Caco-2 (cell line): ENCODE results near the gene PER2. TPM values are rescaled to one million over a fixed set of nuclear protein-coding genes. Genes with fewer than 3 reads are reported as not detected.

Source experiments
- BruUV-seq: library from RNA; stranded (reverse); fragments of 400-500 nt; replicated peaks from 2 replicates; lab custom pipeline; 2021; lab: Mats Ljungman, UMichigan
- CTCF ChIA-PET: fragments of 300-600 bp; sonication (Branson Sonifier 250); formaldehyde crosslinking; loops from one replicate; lab custom pipeline; 2022; ENCODE audit warnings: antibody characterized with exemption; lab: Charles Lee
- POLR2A ChIA-PET: fragments of 300-600 bp; sonication (Branson Sonifier 250); formaldehyde crosslinking; loops from one replicate; lab custom pipeline; 2022; ENCODE audit warnings: antibody characterized with exemption; lab: Charles Lee
- DNase-seq, 2 experiments: peaks; one replicate each; pipeline versions ENCODE4 v3.0.0 to v3.0.0-alpha.2; 2020 to 2022
- H3K27me3 ChIP-seq: replicated peaks from 2 replicates; pipeline ENCODE4 v1.6.0; 2011; ENCODE audit warnings: low read length; ENCODE audit not compliant: control insufficient read depth, insufficient read depth
- H3K36me3 ChIP-seq: 2 replicates; pipeline ENCODE4 v1.5.1; 2011; ENCODE audit warnings: low read length; ENCODE audit not compliant: control insufficient read depth, insufficient read depth
- H3K4me1 ChIP-seq: fragments of 250-450 bp; sonication (Bioruptor Pico); 2 replicates; pipeline ENCODE4 v1.5.1; 2020; ENCODE audit warnings: mild to moderate bottlenecking
- H3K4me3 ChIP-seq: 2 replicates; pipeline ENCODE4 v1.5.1; 2011; ENCODE audit warnings: low read depth, mild to moderate bottlenecking, control low read depth, low read length
- H3K9me3 ChIP-seq: fragments of 250-450 bp; sonication (Bioruptor Pico); 2 replicates; pipeline ENCODE4 v1.5.1; 2020; ENCODE audit warnings: mild to moderate bottlenecking, moderate library complexity
- H3K27ac Mint-ChIP-seq: one replicate; pipeline ENCODE4 v1.8.0; 2022; ENCODE audit warnings: mixed read lengths; ENCODE audit not compliant: unreplicated experiment
- H3K27me3 Mint-ChIP-seq: one replicate; pipeline ENCODE4 v1.8.0; 2022; ENCODE audit warnings: mixed read lengths; ENCODE audit not compliant: insufficient read depth, unreplicated experiment
- H3K36me3 Mint-ChIP-seq: one replicate; pipeline ENCODE4 v1.8.0; 2022; ENCODE audit warnings: mild to moderate bottlenecking, mixed read lengths; ENCODE audit not compliant: insufficient read depth, unreplicated experiment
- H3K4me1 Mint-ChIP-seq: one replicate; pipeline ENCODE4 v1.8.0; 2022; ENCODE audit warnings: low read depth, mixed read lengths; ENCODE audit not compliant: unreplicated experiment
- H3K4me3 Mint-ChIP-seq: one replicate; pipeline ENCODE4 v1.8.0; 2022; ENCODE audit warnings: mild to moderate bottlenecking, moderate library complexity, mixed read lengths; ENCODE audit not compliant: unreplicated experiment
- H3K9me3 Mint-ChIP-seq: one replicate; pipeline ENCODE4 v1.8.0; 2022; ENCODE audit warnings: mixed read lengths; ENCODE audit not compliant: unreplicated experiment
- CTCF ChIP-seq, 2 experiments: fragments of 200-600 bp in 1 of 2; IDR thresholded peaks; 1 replicate in 1 of 2; 2 replicates in 1 of 2; pipeline versions ENCODE4 v1.5.1 to v1.8.0; 2011 to 2022; ENCODE audit warnings: antibody characterized with exemption in 1 of 2, control low read depth in 1 of 2, inconsistent platforms in 1 of 2, low read depth in 1 of 2, low read length in 1 of 2, mild to moderate bottlenecking in 1 of 2, moderate library complexity in 1 of 2; ENCODE audit not compliant: insufficient read depth in 1 of 2, severe bottlenecking in 1 of 2, unreplicated experiment in 1 of 2
- intact Hi-C: fragments of 100-400 bp; cut with micrococcal nuclease; formaldehyde crosslinking; loops from one replicate; pipeline ENCODE4 v1.10.0; 2022; ENCODE audit not compliant: unreplicated experiment
- total RNA-seq: library from RNA; stranded (reverse); gene quantifications from 2 replicates; pipeline ENCODE4 v1.2.3, GENCODE V29; 2022

Gene PER2
- total RNA-seq, 1 experiment from 2014 or later: 12.2 TPM

GRCh38 chr2:238237431-238238135, 50.8 kb downstream of the PER2 start:
- ChIA-PET POLR2A (no interaction called here), CTCF (no interaction called here)
- Mint-ChIP-seq H3K9me3 (no peaks in the 10 kb centered on the region), H3K27ac (no peak overlapping the region), H3K4me3 (no peak overlapping the region), H3K36me3 (peaks cover 11% of the 10 kb centered on the region), H3K4me1 (no peaks in the 10 kb centered on the region), H3K27me3 (no peaks in the 10 kb centered on the region)
- no peak for TF ChIP-seq CTCF (IDR thresholded peaks at IDR 0.05; ENCODE audit: insufficient read depth in 1 of 2, low read depth in 1 of 2, low read length in 1 of 2, severe bottlenecking in 1 of 2, unreplicated experiment in 1 of 2)
- no peaks in the 10 kb centered on the region for H3K4me1 ChIP-seq
- BruUV-seq: no TSS peak
- H3K9me3 ChIP-seq: no peaks in the 10 kb centered on the region
- H3K27me3 ChIP-seq: no peaks in the 10 kb centered on the region
- intact Hi-C loops: no loop called here
- H3K4me3 ChIP-seq: no peak overlapping the region
- no peak for DNase-seq
- no peaks in the 10 kb centered on the region for H3K36me3 ChIP-seq

GRCh38 chr2:238236571-238236970, 51.8 kb downstream of the PER2 start:
- peaks cover 8% of the 10 kb centered on the region for H3K36me3 Mint-ChIP-seq
- H3K36me3 ChIP-seq: no peaks in the 10 kb centered on the region
- no peak overlapping the region for H3K4me3 Mint-ChIP-seq
- intact Hi-C loops: no loop called here
- no peaks in the 10 kb centered on the region for H3K27me3 ChIP-seq
- CTCF ChIA-PET: no interaction called here
- no peaks in the 10 kb centered on the region for H3K4me1 ChIP-seq
- no peaks in the 10 kb centered on the region for H3K9me3 ChIP-seq
- no peak overlapping the region for H3K27ac Mint-ChIP-seq
- POLR2A ChIA-PET: no interaction called here
- no peak for DNase-seq
- no peaks in the 10 kb centered on the region for H3K27me3 Mint-ChIP-seq
- no peak for TF ChIP-seq CTCF (IDR thresholded peaks at IDR 0.05; ENCODE audit: insufficient read depth in 1 of 2, low read depth in 1 of 2, low read length in 1 of 2, severe bottlenecking in 1 of 2, unreplicated experiment in 1 of 2)
- H3K4me1 Mint-ChIP-seq: no peaks in the 10 kb centered on the region
- no TSS peak for BruUV-seq
- no peak overlapping the region for H3K4me3 ChIP-seq
- H3K9me3 Mint-ChIP-seq: no peaks in the 10 kb centered on the region

- Mint-ChIP-seq H3K9me3 (no peaks in the 10 kb centered on the region), H3K4me1 (no peaks in the 10 kb centered on the region), H3K27ac (no peak overlapping the region), H3K4me3 (no peak overlapping the region), H3K36me3 (peaks cover 7% of the 10 kb centered on the region), H3K27me3 (no peaks in the 10 kb centered on the region)
- Histone ChIP-seq H3K36me3 (no peaks in the 10 kb centered on the region), H3K4me1 (no peaks in the 10 kb centered on the region), H3K4me3 (no peak overlapping the region), H3K27me3 (no peaks in the 10 kb centered on the region), H3K9me3 (no peaks in the 10 kb centered on the region)
- DNase-seq: no peak
- intact Hi-C loops: no loop called here
- POLR2A ChIA-PET: no interaction called here
- TF ChIP-seq CTCF (IDR thresholded peaks at IDR 0.05; ENCODE audit: insufficient read depth in 1 of 2, low read depth in 1 of 2, low read length in 1 of 2, severe bottlenecking in 1 of 2, unreplicated experiment in 1 of 2): no peak
- CTCF ChIA-PET: no interaction called here
- BruUV-seq: no TSS peak
Measured at GRCh38 chr2:238235856-238236255, 52.6 kb downstream of the PER2 start.
